IPS-18c (cell line): Measurements from ENCODE around the gene CCN5.
A peak's percentile ranks its signal among the peaks of the same experiment; 100 is the strongest.

Source experiments
- H3K4me3 ChIP-seq: 2 replicates; pipeline ENCODE4 v1.7.0; 2013; ENCODE audit warnings: low read depth, mild to moderate bottlenecking, low read length, moderate library complexity; ENCODE audit not compliant: insufficient read depth
- H3K9me3 ChIP-seq: one replicate; pipeline ENCODE4 v1.6.1; 2013; ENCODE audit warnings: mild to moderate bottlenecking, low read length, moderate library complexity; ENCODE audit not compliant: control insufficient read depth, insufficient read depth

Gene CCN5

GRCh38 chr20:44742304-44743079 lies 27.3 kb downstream of the CCN5 start:
- Histone ChIP-seq H3K4me3 (no peak overlapping the region), H3K9me3 (peaks cover 3% of the 10 kb centered on the region)

DNA sequence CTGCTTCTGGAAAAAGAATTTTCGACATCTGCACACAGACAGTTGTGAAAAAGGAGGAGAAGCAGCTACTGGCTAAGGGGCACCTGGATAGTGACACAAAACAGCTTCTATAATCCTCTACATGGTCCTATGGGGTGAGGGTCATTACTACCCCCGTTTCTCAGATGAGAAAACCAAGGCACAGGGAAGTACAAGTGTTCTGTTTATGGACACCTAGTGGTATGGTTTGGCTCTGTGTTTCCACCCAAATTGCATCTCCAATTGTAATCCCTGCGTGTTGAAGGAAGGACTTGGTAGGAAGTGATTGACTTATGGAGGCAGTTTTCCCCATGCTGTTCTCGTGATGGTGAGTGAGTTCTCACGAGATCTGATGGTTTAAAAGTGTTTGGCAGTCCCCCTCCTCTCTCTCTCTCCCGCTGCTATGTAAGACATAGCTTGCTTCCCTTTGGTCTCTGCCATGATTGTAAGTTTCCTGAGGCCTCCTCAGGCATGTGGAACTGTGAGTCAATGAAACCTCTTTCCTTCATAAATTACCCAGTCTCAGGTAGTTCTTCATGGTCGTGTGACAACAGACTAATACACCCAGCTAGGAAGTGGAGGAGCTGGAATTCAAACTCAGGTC lies 28.0 kb downstream of the CCN5 start:
- no peak overlapping the region for H3K4me3 ChIP-seq
- H3K9me3 ChIP-seq, result peaks cover 3% of the 10 kb centered on the region

DNA sequence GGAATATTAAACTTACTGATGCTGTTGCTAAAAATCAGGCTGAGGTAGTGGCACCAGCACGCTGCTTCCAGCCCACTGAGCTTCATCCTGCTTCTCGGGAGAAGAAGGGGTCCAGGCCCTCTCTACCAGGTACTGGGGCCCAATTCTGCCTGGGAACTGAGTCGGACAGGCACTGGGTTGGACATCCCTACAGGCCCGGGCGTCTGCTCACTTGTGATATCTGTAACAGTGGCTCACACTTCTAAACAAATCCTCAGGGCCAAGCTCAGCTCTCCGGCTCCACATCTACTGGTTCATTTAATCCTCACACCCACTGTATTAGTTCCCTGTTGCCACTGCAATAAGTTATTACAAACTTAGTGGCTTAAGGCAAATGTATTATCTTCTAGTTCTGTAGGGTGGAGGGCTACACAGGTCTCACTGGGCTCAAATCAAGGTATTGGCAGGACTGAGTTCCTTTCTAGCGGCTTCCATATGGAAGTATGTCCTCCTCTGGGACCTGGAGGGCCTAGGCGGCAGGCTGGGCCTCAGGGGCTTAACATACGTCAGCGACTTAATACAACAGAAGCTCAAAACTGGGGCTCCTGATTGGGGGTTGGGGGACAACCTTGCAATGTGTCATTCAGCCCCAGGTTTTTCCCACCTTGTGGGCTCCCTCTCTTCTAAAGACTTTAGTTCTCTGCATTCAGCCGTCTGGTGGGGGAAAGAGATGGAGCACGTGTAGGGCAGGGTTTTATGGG lies 28.9 kb downstream of the CCN5 start:
- Histone ChIP-seq H3K9me3 (peaks cover 3% of the 10 kb centered on the region), H3K4me3 (no peak overlapping the region)

DNA sequence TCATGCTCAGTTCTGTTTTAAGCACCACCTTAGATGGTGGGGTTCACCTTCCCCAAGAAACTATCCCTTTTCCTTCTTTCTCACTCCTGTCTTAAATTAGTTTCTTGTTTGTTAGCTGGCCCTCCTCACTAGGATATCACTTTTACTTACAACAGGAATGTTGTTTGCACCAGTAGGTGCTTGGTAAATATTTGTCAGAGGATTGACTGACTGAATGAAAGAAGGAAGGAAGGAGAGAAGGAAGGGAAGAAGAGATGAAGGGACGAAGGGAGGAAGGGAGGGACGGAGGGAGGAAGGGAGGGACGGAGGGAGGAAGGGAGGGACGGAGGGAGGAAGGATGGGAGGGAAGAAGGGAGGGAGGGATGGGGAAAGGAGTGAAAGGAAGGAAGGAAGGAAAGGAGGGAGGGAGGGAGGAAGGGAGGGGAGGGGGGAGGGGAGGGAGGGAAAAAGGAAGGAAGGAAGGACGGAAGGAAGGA lies 30.0 kb downstream of the CCN5 start:
- peaks cover 3% of the 10 kb centered on the region for H3K9me3 ChIP-seq
- peak overlapping the region; percentile 65; the same call in 1 of the 2 replicates for H3K4me3 ChIP-seq

- Histone ChIP-seq H3K9me3 (peaks cover 3% of the 10 kb centered on the region), H3K4me3 (peak within 1 kb of the TSS; percentile 65)
Observed at GRCh38 chr20:44745598-44746366, 30.6 kb downstream of the CCN5 start, which contains the start of gene KCNK15. Gene KCNK15, plus strand, starts transcription at chr20:44745865. Its CDS starts 46 bp downstream, at chr20:44745911.

- peak overlapping the region; percentile 65 for H3K4me3 ChIP-seq
- peaks cover 3% of the 10 kb centered on the region for H3K9me3 ChIP-seq
Observed at GRCh38 chr20:44746367-44747165, 31.4 kb downstream of the CCN5 start.

GRCh38 chr20:44747166-44748004 lies 32.2 kb downstream of the CCN5 start:
- H3K4me3 ChIP-seq, result no peak overlapping the region
- H3K9me3 ChIP-seq, result peaks cover 3% of the 10 kb centered on the region

DNA sequence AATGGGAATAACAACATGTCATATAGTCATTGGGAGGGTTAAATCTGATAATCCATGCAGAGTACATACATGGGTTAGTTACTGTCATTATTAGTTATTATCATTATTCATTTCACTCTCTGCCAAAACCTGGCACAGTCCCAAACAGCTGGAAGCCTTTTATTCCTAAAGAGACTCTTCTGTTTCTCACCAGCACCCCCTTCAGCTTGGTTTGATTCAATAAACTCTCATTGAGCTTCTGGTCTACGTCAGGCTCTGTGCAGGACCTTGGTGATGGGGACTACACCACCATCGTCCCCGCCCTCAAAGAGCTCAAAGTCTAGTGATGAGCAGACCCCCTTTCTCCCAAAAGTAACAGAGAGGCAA lies 32.8 kb downstream of the CCN5 start:
- peaks cover 3% of the 10 kb centered on the region for H3K9me3 ChIP-seq
- no peak overlapping the region for H3K4me3 ChIP-seq

GRCh38 chr20:44750081-44750805 lies 35.1 kb downstream of the CCN5 start:
- Histone ChIP-seq H3K4me3 (no peak overlapping the region), H3K9me3 (no peaks in the 10 kb centered on the region)

- Histone ChIP-seq H3K9me3 (no peaks in the 10 kb centered on the region), H3K4me3 (no peak overlapping the region)
Observed at GRCh38 chr20:44752099-44752931, 37.1 kb downstream of the CCN5 start.

DNA sequence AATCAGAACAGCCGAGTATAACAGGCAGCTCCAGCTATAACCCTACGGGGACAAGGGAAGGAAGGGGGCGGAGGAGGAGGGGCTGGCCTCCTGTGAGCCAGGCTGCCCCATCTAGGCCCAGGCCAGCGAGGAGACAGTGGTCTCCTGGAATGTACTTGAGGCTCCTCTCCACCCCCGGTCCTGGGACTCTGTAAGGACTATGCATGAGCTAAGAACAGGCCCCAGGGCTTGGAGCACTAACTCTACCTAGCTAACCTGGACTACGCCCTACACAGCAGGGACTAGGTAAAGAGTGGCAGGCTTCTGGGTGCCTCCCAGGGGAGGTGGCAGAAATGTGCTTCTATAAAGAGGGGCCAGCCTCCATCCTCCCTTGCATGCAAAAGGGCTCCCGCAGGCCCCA lies 39.4 kb downstream of the CCN5 start:
- H3K4me3 ChIP-seq, result no peak overlapping the region
- no peaks in the 10 kb centered on the region for H3K9me3 ChIP-seq

- Histone ChIP-seq H3K9me3 (no peaks in the 10 kb centered on the region), H3K4me3 (no peak overlapping the region)
Observed at GRCh38 chr20:44756011-44756688, 41.0 kb downstream of the CCN5 start.

- Histone ChIP-seq H3K4me3 (no peak overlapping the region), H3K9me3 (no peaks in the 10 kb centered on the region)
Observed at GRCh38 chr20:44756956-44757355, 41.8 kb downstream of the CCN5 start.
